OCI-LY1 (cell line): Measurements from ENCODE around the gene FBXO4.

Source experiments
- H2AFZ ChIP-seq: fragments of 200-600 bp; sonication (generic), shearing (Covaris generic); 2 replicates; pipeline ENCODE4 v1.6.0; 2014; ENCODE audit warnings: antibody characterized with exemption, mild to moderate bottlenecking, low read length
- H3F3A ChIP-seq: fragments of 200-600 bp; sonication (generic), shearing (Covaris generic); 2 replicates; pipeline ENCODE4 v1.6.0; 2014; ENCODE audit warnings: mild to moderate bottlenecking, antibody characterized with exemption, low read length, moderate library complexity; ENCODE audit not compliant: insufficient read depth
- H3K27ac ChIP-seq: fragments of 200-600 bp; sonication (generic); 2 replicates; pipeline ENCODE4 v1.5.1; 2014; ENCODE audit warnings: low read length, mixed run types, mild to moderate bottlenecking, low read depth; ENCODE audit not compliant: poor library complexity, severe bottlenecking
- H3K27me3 ChIP-seq: fragments of 200-600 bp; sonication (generic); 2 replicates; pipeline ENCODE4 v1.6.0; 2014; ENCODE audit warnings: antibody characterized with exemption, mild to moderate bottlenecking, low read length, moderate library complexity; ENCODE audit not compliant: insufficient read depth
- H3K36me3 ChIP-seq: fragments of 200-600 bp; sonication (generic); 2 replicates; pipeline ENCODE4 v1.6.1; 2014; ENCODE audit warnings: mild to moderate bottlenecking, antibody characterized with exemption, low read length, moderate library complexity, mixed read lengths; ENCODE audit not compliant: insufficient read depth
- H3K4me1 ChIP-seq: fragments of 200-600 bp; sonication (generic); 2 replicates; pipeline ENCODE4 v1.5.1; 2014; ENCODE audit warnings: mild to moderate bottlenecking, low read length, moderate library complexity; ENCODE audit not compliant: insufficient read depth, severe bottlenecking
- H3K4me2 ChIP-seq: fragments of 200-600 bp; sonication (generic), shearing (Covaris generic); 2 replicates; pipeline ENCODE4 v1.6.1; 2014; ENCODE audit warnings: low read length
- H3K4me3 ChIP-seq: fragments of 200-600 bp; sonication (generic); 2 replicates; pipeline ENCODE4 v1.5.1; 2014; ENCODE audit warnings: low read length, low read depth, mild to moderate bottlenecking, mixed read lengths; ENCODE audit not compliant: poor library complexity, severe bottlenecking
- H3K79me2 ChIP-seq: fragments of 200-600 bp; shearing (Covaris generic); 2 replicates; pipeline ENCODE4 v1.6.1; 2016; ENCODE audit warnings: mixed run types, low read length, mixed read lengths; ENCODE audit not compliant: insufficient read depth
- H3K9ac ChIP-seq: fragments of 200-600 bp; sonication (generic), shearing (Covaris generic); 2 replicates; pipeline ENCODE4 v1.6.1; 2014; ENCODE audit warnings: mild to moderate bottlenecking, low read length, mixed read lengths
- H3K9me2 ChIP-seq: fragments of 200-600 bp; sonication (generic), shearing (Covaris generic); 2 replicates; pipeline ENCODE4 v1.6.1; 2014; ENCODE audit warnings: low read depth, mild to moderate bottlenecking, low read length, mixed read lengths
- H3K9me3 ChIP-seq: fragments of 200-600 bp; shearing (Covaris generic); 2 replicates; pipeline ENCODE4 v1.6.1; 2014; ENCODE audit warnings: low read length, mixed read lengths
- H4K20me1 ChIP-seq: fragments of 200-600 bp; sonication (generic), shearing (Covaris generic); 2 replicates; pipeline ENCODE4 v1.6.0; 2016; ENCODE audit warnings: mild to moderate bottlenecking, low read length; ENCODE audit not compliant: insufficient read depth
- EZH2 ChIP-seq: fragments of 200-600 bp; sonication (generic), shearing (Covaris generic); IDR thresholded peaks from 2 replicates; pipeline ENCODE4 v1.8.0; 2017; ENCODE audit warnings: borderline replicate concordance, mixed run types, mild to moderate bottlenecking, antibody characterized with exemption, low read length, moderate library complexity, mixed read lengths
- TF ChIP-seq, protein P1 (sequence below): fragments of 200-600 bp; sonication (generic), shearing (Covaris generic); IDR thresholded peaks from 2 replicates; pipeline ENCODE4 v1.5.1; 2017; ENCODE audit warnings: mild to moderate bottlenecking, antibody characterized with exemption, low read length, moderate library complexity, mixed read lengths

FBXO4 gene

DNA sequence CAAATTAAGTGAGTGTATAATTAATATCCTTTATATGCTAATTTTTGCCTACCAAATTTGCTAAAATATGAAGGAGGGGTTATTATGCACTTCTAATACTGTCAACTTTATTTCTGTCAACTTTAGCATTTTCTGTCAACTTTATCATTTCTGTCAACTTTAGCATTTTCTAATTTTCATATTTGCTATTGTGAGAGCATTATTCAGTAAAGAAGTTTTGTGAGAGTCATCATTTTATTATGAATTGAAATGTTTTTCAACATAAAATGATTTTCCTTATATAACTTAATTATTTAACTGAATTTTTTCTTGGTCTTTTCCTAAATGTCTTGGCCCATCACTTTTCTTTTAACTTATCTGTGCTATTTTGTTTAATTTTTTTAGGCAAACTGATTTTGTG, 58.2 kb downstream of the FBXO4 start:
- H3K9ac ChIP-seq = no peak overlapping the region
- H3K79me2 ChIP-seq = no peaks in the 10 kb centered on the region
- TF ChIP-seq, protein P1, sequence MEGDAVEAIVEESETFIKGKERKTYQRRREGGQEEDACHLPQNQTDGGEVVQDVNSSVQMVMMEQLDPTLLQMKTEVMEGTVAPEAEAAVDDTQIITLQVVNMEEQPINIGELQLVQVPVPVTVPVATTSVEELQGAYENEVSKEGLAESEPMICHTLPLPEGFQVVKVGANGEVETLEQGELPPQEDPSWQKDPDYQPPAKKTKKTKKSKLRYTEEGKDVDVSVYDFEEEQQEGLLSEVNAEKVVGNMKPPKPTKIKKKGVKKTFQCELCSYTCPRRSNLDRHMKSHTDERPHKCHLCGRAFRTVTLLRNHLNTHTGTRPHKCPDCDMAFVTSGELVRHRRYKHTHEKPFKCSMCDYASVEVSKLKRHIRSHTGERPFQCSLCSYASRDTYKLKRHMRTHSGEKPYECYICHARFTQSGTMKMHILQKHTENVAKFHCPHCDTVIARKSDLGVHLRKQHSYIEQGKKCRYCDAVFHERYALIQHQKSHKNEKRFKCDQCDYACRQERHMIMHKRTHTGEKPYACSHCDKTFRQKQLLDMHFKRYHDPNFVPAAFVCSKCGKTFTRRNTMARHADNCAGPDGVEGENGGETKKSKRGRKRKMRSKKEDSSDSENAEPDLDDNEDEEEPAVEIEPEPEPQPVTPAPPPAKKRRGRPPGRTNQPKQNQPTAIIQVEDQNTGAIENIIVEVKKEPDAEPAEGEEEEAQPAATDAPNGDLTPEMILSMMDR = no peak
- no peak for TF ChIP-seq EZH2
- H3K4me1 ChIP-seq = no peaks in the 10 kb centered on the region
- no peak overlapping the region for H2AFZ ChIP-seq
- H3K36me3 ChIP-seq = no peaks in the 10 kb centered on the region
- H4K20me1 ChIP-seq = no peaks in the 10 kb centered on the region
- H3K9me2 ChIP-seq = no peaks in the 10 kb centered on the region
- no peaks in the 10 kb centered on the region for H3K27me3 ChIP-seq
- no peak overlapping the region for H3K4me2 ChIP-seq
- H3K9me3 ChIP-seq = no peaks in the 10 kb centered on the region
- no peaks in the 10 kb centered on the region for H3F3A ChIP-seq
- no peak overlapping the region for H3K27ac ChIP-seq
- H3K4me3 ChIP-seq = no peak overlapping the region

DNA sequence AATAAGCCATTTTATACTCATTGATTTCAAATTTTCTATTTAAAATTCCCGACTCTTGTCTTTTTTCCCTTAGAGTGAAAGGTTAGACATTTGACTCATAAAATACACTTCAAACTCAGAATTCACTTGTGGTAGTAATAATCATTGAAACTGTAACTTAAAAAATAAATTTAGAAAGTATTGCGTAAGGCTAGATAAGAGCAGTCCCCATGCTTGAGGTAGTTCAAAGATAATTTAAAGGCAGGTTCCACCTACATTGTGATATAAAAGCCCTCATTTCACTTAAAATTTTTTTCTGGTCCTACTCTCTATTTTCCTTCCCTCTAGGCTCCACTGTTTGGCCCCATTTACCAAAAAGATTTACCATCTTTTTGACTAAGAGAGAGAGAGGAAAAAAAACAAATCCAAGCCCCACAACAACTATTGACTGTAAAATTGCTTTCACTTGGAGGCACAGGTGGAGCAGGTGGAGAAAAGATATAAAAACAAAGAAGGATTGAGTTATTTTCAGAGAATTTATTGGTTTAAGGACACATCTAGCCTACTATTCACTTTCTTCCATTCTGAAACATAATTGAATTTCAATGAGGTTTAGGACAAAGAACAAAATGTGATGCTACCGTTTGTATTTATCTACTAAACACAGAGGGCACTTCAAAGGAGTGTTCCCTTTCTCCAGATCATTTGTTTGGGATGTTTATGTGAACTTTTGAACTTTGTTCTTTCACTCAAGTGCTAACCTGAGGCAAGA, 61.0 kb downstream of the FBXO4 start:
- Histone ChIP-seq H3K79me2 (no peaks in the 10 kb centered on the region), H2AFZ (no peak overlapping the region), H3K4me2 (no peak overlapping the region), H3K36me3 (no peaks in the 10 kb centered on the region), H3K9me2 (no peaks in the 10 kb centered on the region), H3K4me1 (no peaks in the 10 kb centered on the region), H3K27me3 (no peaks in the 10 kb centered on the region), H3K9me3 (no peaks in the 10 kb centered on the region), H3F3A (no peaks in the 10 kb centered on the region), H3K27ac (no peak overlapping the region), H3K4me3 (no peak overlapping the region), H3K9ac (no peak overlapping the region), H4K20me1 (no peaks in the 10 kb centered on the region)
- TF ChIP-seq, protein P1 = no peak
